Neural progenitor cell (in vitro differentiated cells): ENCODE results near the gene TCP11L1. TPM values are rescaled to one million over a fixed set of nuclear protein-coding genes. Genes with fewer than 3 reads are reported as not detected.

Experiments
- DNase-seq: peaks from one replicate; pipeline ENCODE4 v3.0.0-alpha.2; 2016; ENCODE audit warnings: low spot score
- H2AFZ ChIP-seq: fragments of 200-600 bp; sonication (generic); replicated peaks from 2 replicates; pipeline ENCODE4 v1.6.1; 2016; ENCODE audit warnings: antibody characterized with exemption
- H3F3A ChIP-seq: fragments of 200-600 bp; sonication (generic); 2 replicates; pipeline ENCODE4 v1.6.1; 2016; ENCODE audit warnings: antibody characterized with exemption, low read depth
- H3K27ac ChIP-seq: fragments of 200-600 bp; sonication (generic); 2 replicates; pipeline ENCODE4 v1.5.1; 2016; ENCODE audit warnings: mild to moderate bottlenecking
- H3K27me3 ChIP-seq: fragments of 200-600 bp; sonication (generic); 2 replicates; pipeline ENCODE4 v1.6.1; 2016; ENCODE audit warnings: mild to moderate bottlenecking, moderate library complexity
- H3K36me3 ChIP-seq: fragments of 200-600 bp; sonication (generic); 2 replicates; pipeline ENCODE4 v1.5.1; 2016
- H3K4me1 ChIP-seq: fragments of 200-600 bp; sonication (generic); 2 replicates; pipeline ENCODE4 v1.6.1; 2016; ENCODE audit warnings: mixed run types
- H3K4me2 ChIP-seq: fragments of 200-600 bp; sonication (generic); 2 replicates; pipeline ENCODE4 v1.6.1; 2016
- H3K4me3 ChIP-seq: fragments of 200-600 bp; sonication (generic); 2 replicates; pipeline ENCODE4 v1.5.1; 2016
- H3K79me2 ChIP-seq: fragments of 200-600 bp; sonication (generic); 2 replicates; pipeline ENCODE4 v1.6.1; 2016; ENCODE audit warnings: low read depth
- H3K9ac ChIP-seq: fragments of 200-600 bp; sonication (generic); 2 replicates; pipeline ENCODE4 v1.6.1; 2016
- H3K9me3 ChIP-seq: fragments of 200-600 bp; sonication (generic); 2 replicates; pipeline ENCODE4 v1.5.1; 2016; ENCODE audit warnings: low read depth
- H4K20me1 ChIP-seq: fragments of 200-600 bp; sonication (generic); 2 replicates; pipeline ENCODE4 v1.6.1; 2016; ENCODE audit warnings: low read depth
- H3K27ac Mint-ChIP-seq: 3 replicates; pipeline ENCODE4 v1.8.0; 2021; ENCODE audit warnings: mixed read lengths
- H3K27me3 Mint-ChIP-seq: 2 replicates; pipeline ENCODE4 v1.8.0; 2022; ENCODE audit warnings: low read depth, mild to moderate bottlenecking, inconsistent platforms, moderate library complexity, mixed read lengths; ENCODE audit not compliant: insufficient read depth
- H3K36me3 Mint-ChIP-seq: 3 replicates; pipeline ENCODE4 v1.8.0; 2021; ENCODE audit warnings: mixed read lengths
- H3K4me1 Mint-ChIP-seq: 3 replicates; pipeline ENCODE4 v1.8.0; 2021; ENCODE audit warnings: mixed read lengths
- H3K4me3 Mint-ChIP-seq: 3 replicates; pipeline ENCODE4 v1.8.0; 2021; ENCODE audit warnings: mild to moderate bottlenecking, moderate library complexity, mixed read lengths
- H3K9me3 Mint-ChIP-seq: 3 replicates; pipeline ENCODE4 v1.8.0; 2020; ENCODE audit warnings: mixed read lengths
- CTCF ChIP-seq: fragments of 200-600 bp; sonication (generic); IDR thresholded peaks from 2 replicates; pipeline ENCODE4 v1.5.1; 2017; ENCODE audit warnings: antibody characterized with exemption, mild to moderate bottlenecking
- EZH2 ChIP-seq: fragments of 200-600 bp; sonication (generic); IDR thresholded peaks from 2 replicates; pipeline ENCODE4 v1.6.1; 2017; ENCODE audit warnings: antibody characterized with exemption, mild to moderate bottlenecking, moderate library complexity
- EZH2phosphoT487 ChIP-seq: fragments of 200-600 bp; sonication (generic); IDR thresholded peaks from 2 replicates; pipeline ENCODE4 v1.6.1; 2017; ENCODE audit warnings: antibody characterized with exemption
- total RNA-seq: library from RNA; depleted of rRNA; stranded (reverse); fragments of >200 nt; gene quantifications from 2 replicates; pipeline ENCODE4 v1.2.3, GENCODE V29; 2015; ENCODE audit warnings: low replicate concordance

Gene TCP11L1
- total RNA-seq: 20.0 and 24.3 TPM in 2 replicates

- peak within 1 kb of the TSS; percentile 63 for H3K9ac ChIP-seq
- peak; percentile 96 for DNase-seq
- peak within 1 kb of the TSS; percentile 97 for H2AFZ ChIP-seq
- Mint-ChIP-seq H3K9me3 (no peaks in the 10 kb centered on the region), H3K4me1 (peaks cover 15% of the 10 kb centered on the region), H3K4me3 (peak within 1 kb of the TSS; percentile 93), H3K27ac (peak within 1 kb of the TSS; percentile 99), H3K36me3 (peaks cover 9% of the 10 kb centered on the region), H3K27me3 (peaks cover 5% of the 10 kb centered on the region)
- no peaks in the 10 kb centered on the region for H3K9me3 ChIP-seq
- H4K20me1 ChIP-seq: peaks cover 7% of the 10 kb centered on the region
- H3K36me3 ChIP-seq: no peaks in the 10 kb centered on the region
- H3F3A ChIP-seq: peaks cover 21% of the 10 kb centered on the region
- peaks cover 8% of the 10 kb centered on the region for H3K27me3 ChIP-seq
- peak within 1 kb of the TSS; percentile 93 for H3K4me2 ChIP-seq
- H3K4me3 ChIP-seq: peak within 1 kb of the TSS; percentile 81
- no peak for TF ChIP-seq CTCF
- peak; percentile 37 for TF ChIP-seq EZH2
- H3K4me1 ChIP-seq: peaks cover 13% of the 10 kb centered on the region
- H3K27ac ChIP-seq: peak within 1 kb of the TSS; percentile 95
- peaks cover 3% of the 10 kb centered on the region for H3K79me2 ChIP-seq
Observed at GRCh38 chr11:33039274-33040032, at the start of gene TCP11L1. TCP11L1 (plus strand) TSS chr11:33039572; CDS start chr11:33043774, 4,202 bp downstream.

DNA sequence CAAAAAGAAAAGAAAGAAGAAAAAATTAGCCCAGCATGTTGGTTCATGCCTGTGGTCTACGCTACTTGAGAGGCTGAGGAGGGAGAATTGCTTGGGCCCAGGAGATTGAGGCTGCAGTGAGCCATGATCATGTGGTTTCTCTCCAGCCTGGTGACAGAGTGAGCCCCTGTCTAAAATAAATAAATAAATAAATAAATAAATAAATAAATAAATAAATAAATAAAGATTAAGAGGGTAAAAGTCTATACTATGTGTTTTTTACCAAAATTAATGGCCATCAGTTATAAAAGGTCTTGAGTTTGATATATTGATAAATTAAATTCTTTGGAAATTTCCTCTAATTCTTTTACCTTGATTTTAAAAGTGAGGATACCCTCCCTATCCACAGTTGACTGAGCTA, 48.9 kb upstream of the TCP11L1 start:
- H3K9me3 Mint-ChIP-seq: peaks cover 23% of the 10 kb centered on the region
- no peaks in the 10 kb centered on the region for H4K20me1 ChIP-seq
- no peaks in the 10 kb centered on the region for H3K9me3 ChIP-seq
- no peak overlapping the region for H3K9ac ChIP-seq
- H3K4me1 ChIP-seq: no peaks in the 10 kb centered on the region
- no peak overlapping the region for H3K4me2 ChIP-seq
- H3K36me3 Mint-ChIP-seq: no peaks in the 10 kb centered on the region
- H3K4me1 Mint-ChIP-seq: no peaks in the 10 kb centered on the region
- no peaks in the 10 kb centered on the region for H3F3A ChIP-seq
- H3K27me3 ChIP-seq: no peaks in the 10 kb centered on the region
- H3K4me3 ChIP-seq: no peak overlapping the region
- no peak for DNase-seq
- peaks cover 3% of the 10 kb centered on the region for H3K27me3 Mint-ChIP-seq
- no peaks in the 10 kb centered on the region for H3K36me3 ChIP-seq
- H2AFZ ChIP-seq: no peak overlapping the region
- no peak overlapping the region for H3K27ac ChIP-seq
- H3K4me3 Mint-ChIP-seq: no peak overlapping the region
- H3K79me2 ChIP-seq: no peaks in the 10 kb centered on the region
- TF ChIP-seq EZH2 (no peak), CTCF (no peak), EZH2phosphoT487 (no peak)
- no peak overlapping the region for H3K27ac Mint-ChIP-seq

GRCh38 chr11:32991427-32991826, 47.9 kb upstream of the TCP11L1 start:
- Mint-ChIP-seq H3K9me3 (peaks cover 23% of the 10 kb centered on the region), H3K4me1 (no peaks in the 10 kb centered on the region)
- no peaks in the 10 kb centered on the region for H3K9me3 ChIP-seq

More at GRCh38 chr11:32991427-32991826, 47.9 kb upstream of the TCP11L1 start:
- Histone ChIP-seq H3K27ac (no peak overlapping the region), H3K4me2 (no peak overlapping the region), H3K79me2 (no peaks in the 10 kb centered on the region), H3K36me3 (no peaks in the 10 kb centered on the region), H3K4me1 (no peaks in the 10 kb centered on the region), H3K9ac (no peak overlapping the region), H4K20me1 (no peaks in the 10 kb centered on the region), H3K27me3 (no peaks in the 10 kb centered on the region), H3K4me3 (no peak overlapping the region), H2AFZ (no peak overlapping the region), H3F3A (no peaks in the 10 kb centered on the region)
- no peak overlapping the region for H3K27ac Mint-ChIP-seq
- no peak for DNase-seq
- no peaks in the 10 kb centered on the region for H3K36me3 Mint-ChIP-seq
- H3K27me3 Mint-ChIP-seq: peaks cover 3% of the 10 kb centered on the region
- TF ChIP-seq CTCF (no peak), EZH2 (no peak), EZH2phosphoT487 (no peak)
- H3K4me3 Mint-ChIP-seq: no peak overlapping the region
